Fibroblast of lung (primary cell): Measurements from ENCODE around the gene PEX13.

Experiments used
- EZH2 ChIP-seq: IDR thresholded peaks from 2 replicates; pipeline ENCODE4 v1.5.1; 2012; ENCODE audit warnings: low read length, control low read depth, mild to moderate bottlenecking; ENCODE audit errors: missing control alignments
- TF ChIP-seq, protein P1 (sequence below), 2 donors: IDR thresholded peaks in 1 of 2; conservative IDR thresholded peaks in 1 of 2; 1 replicate in 1 of 2; 2 replicates in 1 of 2; pipeline ENCODE4 v1.5.1; 2011 to 2012; ENCODE audit warnings: low read length in 2 of 2, control low read depth in 1 of 2, inconsistent platforms in 1 of 2, low read depth in 1 of 2, mild to moderate bottlenecking in 1 of 2

DNA sequence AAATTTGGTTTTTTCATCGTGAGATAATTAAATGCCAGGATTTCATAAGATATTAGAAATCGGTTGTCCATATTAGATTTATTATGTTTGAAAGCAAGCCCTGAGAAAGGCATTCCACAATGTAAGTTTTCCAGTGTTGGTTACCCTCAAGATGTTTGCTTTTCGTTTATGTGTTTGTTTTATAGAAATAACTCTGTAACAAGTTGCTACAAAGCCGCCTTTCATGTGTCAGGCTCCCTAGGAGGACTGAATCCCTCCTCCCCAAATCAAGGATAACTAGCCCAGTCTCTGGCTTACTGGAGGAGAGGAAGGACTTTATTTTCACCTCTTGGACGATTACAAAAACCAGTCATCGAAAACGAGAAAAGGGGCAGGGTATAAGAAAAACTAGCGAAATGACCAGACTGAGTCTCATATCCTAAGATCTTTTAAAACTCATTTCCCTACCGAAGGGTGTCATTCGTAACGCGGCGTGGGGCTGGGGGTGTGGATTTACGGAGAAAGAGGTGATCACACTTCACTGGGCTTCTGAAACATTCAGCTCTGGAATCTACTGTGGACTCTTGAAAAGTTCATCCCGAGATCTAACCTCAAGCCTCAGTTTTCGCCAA is 1.0 kb upstream of the PEX13 start:
- TF ChIP-seq, protein P1, sequence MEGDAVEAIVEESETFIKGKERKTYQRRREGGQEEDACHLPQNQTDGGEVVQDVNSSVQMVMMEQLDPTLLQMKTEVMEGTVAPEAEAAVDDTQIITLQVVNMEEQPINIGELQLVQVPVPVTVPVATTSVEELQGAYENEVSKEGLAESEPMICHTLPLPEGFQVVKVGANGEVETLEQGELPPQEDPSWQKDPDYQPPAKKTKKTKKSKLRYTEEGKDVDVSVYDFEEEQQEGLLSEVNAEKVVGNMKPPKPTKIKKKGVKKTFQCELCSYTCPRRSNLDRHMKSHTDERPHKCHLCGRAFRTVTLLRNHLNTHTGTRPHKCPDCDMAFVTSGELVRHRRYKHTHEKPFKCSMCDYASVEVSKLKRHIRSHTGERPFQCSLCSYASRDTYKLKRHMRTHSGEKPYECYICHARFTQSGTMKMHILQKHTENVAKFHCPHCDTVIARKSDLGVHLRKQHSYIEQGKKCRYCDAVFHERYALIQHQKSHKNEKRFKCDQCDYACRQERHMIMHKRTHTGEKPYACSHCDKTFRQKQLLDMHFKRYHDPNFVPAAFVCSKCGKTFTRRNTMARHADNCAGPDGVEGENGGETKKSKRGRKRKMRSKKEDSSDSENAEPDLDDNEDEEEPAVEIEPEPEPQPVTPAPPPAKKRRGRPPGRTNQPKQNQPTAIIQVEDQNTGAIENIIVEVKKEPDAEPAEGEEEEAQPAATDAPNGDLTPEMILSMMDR (conservative IDR thresholded peaks at IDR 0.05 in 1 of 2, IDR thresholded peaks at IDR 0.05 in 1 of 2; ENCODE audit: low read depth in 1 of 2, low read length in 2 of 2), result no peak
- no peak for TF ChIP-seq EZH2
